Measurements from ENCODE around the gene ACSL5.

- TF ChIP-seq CTCF (conservative IDR thresholded peaks at IDR 0.05 in 1 of 2, IDR thresholded peaks at IDR 0.05 in 1 of 2; ENCODE audit: extremely low read depth in 1 of 2, insufficient read depth in 1 of 2, low read depth in 1 of 2, low read length in 2 of 2) (no peak), EZH2 (IDR thresholded peaks at IDR 0.05; ENCODE audit: borderline replicate concordance, low read length) (no peak)
These were observed 13.3 kb upstream of the ACSL5 start for GRCh38 chr10:112360308-112361270.
